Ishikawa (cell line): ENCODE measurements around the gene SUGP1.

Experiments
- CEBPB ChIP-seq: IDR thresholded peaks from 2 replicates; pipeline ENCODE4 v1.6.1; 2012
- CREB1 ChIP-seq: IDR thresholded peaks from 2 replicates; pipeline ENCODE4 v1.6.1; 2012; ENCODE audit warnings: low read depth
- EGR1 ChIP-seq: IDR thresholded peaks from 2 replicates; pipeline ENCODE4 v1.6.1; 2012
- EP300 ChIP-seq: IDR thresholded peaks from 2 replicates; pipeline ENCODE4 v1.6.1; 2012; ENCODE audit warnings: borderline replicate concordance
- FOXM1 ChIP-seq: IDR thresholded peaks from 2 replicates; pipeline ENCODE4 v1.6.1; 2012; ENCODE audit warnings: low read depth, borderline replicate concordance
- MAX ChIP-seq: IDR thresholded peaks from 2 replicates; pipeline ENCODE4 v1.6.1; 2012
- NFIC ChIP-seq: IDR thresholded peaks from 2 replicates; pipeline ENCODE4 v1.6.1; 2012
- RAD21 ChIP-seq: IDR thresholded peaks from 2 replicates; pipeline ENCODE4 v1.6.1; 2012; ENCODE audit warnings: low read depth
- REST ChIP-seq: IDR thresholded peaks from 2 replicates; pipeline ENCODE4 v1.6.1; 2012; ENCODE audit warnings: low read depth, mild to moderate bottlenecking
- TAF1 ChIP-seq: IDR thresholded peaks from 2 replicates; pipeline ENCODE4 v1.6.1; 2012; ENCODE audit warnings: low read depth, mild to moderate bottlenecking
- TCF12 ChIP-seq: IDR thresholded peaks from 2 replicates; pipeline ENCODE4 v1.6.1; 2012; ENCODE audit warnings: low read depth
- TEAD4 ChIP-seq: IDR thresholded peaks from 2 replicates; pipeline ENCODE4 v1.6.1; 2012
- USF1 ChIP-seq: IDR thresholded peaks from 2 replicates; pipeline ENCODE4 v1.6.1; 2012
- YY1 ChIP-seq: IDR thresholded peaks from 2 replicates; pipeline ENCODE4 v1.6.1; 2012; ENCODE audit warnings: low read depth
- ZBTB7A ChIP-seq: IDR thresholded peaks from 2 replicates; pipeline ENCODE4 v1.6.1; 2012; ENCODE audit warnings: low read depth

Gene SUGP1

GRCh38 chr19:19349365-19349764 is 29.1 kb upstream of the SUGP1 start:
- TF ChIP-seq TAF1 (no peak), NFIC (no peak), CREB1 (no peak), MAX (no peak), CEBPB (no peak), EP300 (no peak), FOXM1 (no peak), REST (no peak), RAD21 (no peak), YY1 (no peak), USF1 (no peak)

GRCh38 chr19:19348266-19348665 is 28.0 kb upstream of the SUGP1 start:
- TF ChIP-seq MAX (no peak), EP300 (no peak), FOXM1 (no peak), TEAD4 (no peak), EGR1 (no peak), USF1 (no peak), TCF12 (no peak), RAD21 (no peak), NFIC (no peak), ZBTB7A (no peak), TAF1 (no peak), CREB1 (no peak)

GRCh38 chr19:19347401-19348110 is 27.2 kb upstream of the SUGP1 start:
- TF ChIP-seq RAD21 (no peak), CEBPB (no peak)

- TF ChIP-seq CREB1 (no peak), YY1 (no peak), FOXM1 (no peak), CEBPB (no peak), TEAD4 (no peak), MAX (no peak), USF1 (no peak), NFIC (no peak), RAD21 (no peak), REST (no peak), ZBTB7A (no peak)
These were observed 25.7 kb upstream of the SUGP1 start for GRCh38 chr19:19345970-19346369.

GRCh38 chr19:19345232-19345631 is 24.9 kb upstream of the SUGP1 start:
- no peak for TF ChIP-seq EGR1
- no peak for TF ChIP-seq USF1
- no peak for TF ChIP-seq CREB1
- TF ChIP-seq TEAD4, result no peak
- TF ChIP-seq NFIC, result no peak
- no peak for TF ChIP-seq ZBTB7A
- no peak for TF ChIP-seq FOXM1
- TF ChIP-seq YY1, result no peak
